GM19351 (cell line): Measurements from ENCODE around the gene ALDH1L1.
"Not testable (repeated sequence)": the region's sequence is repeated elsewhere in the genome, so short reads cannot be mapped to it uniquely, and the experiment has no call there.

Experiments
- ATAC-seq: cut with Tn5 transposase; IDR thresholded peaks from one replicate; pipeline ENCODE4 v1.9.1; 2021; ENCODE audit warnings: mild to moderate bottlenecking, moderate library complexity; ENCODE audit not compliant: unreplicated experiment

ALDH1L1 gene

GRCh38 chr3:126085841-126086240 is 94.5 kb downstream of the ALDH1L1 start:
- ATAC-seq = no peak

DNA sequence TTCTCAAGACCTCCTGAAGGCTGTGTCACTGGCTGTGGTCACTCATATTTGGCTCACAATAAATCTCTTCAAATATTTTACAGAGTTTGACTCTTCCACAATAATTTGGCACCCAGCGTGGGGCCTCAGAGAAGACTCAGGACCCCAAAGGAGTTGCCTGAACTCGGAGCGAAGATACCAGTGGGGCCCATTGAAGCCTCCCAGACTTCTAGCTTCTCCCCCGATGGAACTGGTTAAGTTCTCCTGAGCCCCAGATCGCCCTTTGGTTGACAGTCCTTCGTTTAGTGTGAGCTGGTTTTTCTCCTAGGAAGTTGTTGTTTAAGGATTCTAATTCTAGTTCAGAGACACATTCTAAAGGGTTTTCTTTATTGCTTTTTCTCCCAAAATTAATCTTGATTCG is 95.1 kb downstream of the ALDH1L1 start:
- no peak for ATAC-seq

DNA sequence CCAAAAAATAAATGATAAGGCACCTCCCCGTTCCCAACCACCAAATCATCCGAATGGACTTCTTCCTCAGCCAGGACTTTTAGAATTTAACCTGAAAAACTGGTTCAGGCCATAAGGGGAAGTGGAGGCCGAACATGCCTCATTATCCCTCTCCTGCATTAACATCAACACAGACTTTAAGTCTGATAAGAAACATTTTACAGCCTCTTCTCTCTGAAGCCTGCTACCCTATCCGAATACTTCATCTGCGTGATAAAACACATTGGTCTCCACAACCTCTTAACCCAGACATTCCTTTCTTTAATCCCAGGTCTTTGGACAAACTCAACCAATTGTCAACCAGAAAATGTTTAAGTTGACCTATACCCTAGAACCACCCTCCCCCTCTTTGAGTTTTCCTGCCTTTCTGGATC is 95.6 kb downstream of the ALDH1L1 start:
- ATAC-seq = no peak

DNA sequence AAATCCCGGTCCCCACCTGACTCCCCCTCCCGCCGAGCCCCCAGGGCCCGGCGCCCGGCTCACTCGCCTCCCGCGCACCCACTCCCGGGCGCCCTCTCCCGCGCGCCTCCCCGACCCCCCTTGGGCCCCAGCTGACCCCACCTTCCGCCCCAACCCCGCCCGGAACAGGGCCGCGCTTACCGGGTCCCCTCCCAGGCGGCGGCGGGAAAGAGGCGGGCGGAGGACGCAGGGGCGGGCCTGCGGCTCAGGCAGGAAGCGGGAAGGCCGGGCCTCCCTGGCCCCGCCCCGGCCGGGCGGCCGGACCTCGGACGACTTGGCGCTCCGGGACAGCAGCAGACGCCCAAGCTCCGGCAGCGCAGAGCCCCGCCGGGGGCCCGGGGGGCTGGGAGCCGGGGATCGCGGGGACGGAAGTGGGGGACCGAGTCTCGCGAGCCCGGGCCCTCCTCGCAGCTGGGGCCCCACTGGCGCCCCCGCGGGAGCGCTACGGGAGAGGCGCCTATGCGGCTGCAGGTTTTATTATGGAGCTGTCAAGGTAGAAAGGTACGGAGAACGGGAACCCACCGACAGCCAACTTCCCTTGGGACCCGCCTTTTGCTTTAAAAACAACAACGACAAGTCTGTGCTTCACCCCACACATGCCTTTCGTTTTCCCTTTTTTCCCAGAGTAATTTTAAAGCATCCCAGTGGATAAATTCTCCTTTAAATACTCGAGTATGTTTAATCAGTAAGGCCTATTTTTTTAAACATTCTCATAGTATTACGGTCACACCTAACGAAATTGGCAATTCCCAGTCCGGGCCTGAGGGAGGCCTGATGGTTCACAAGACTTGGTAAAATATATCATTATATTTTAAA is 96.2 kb downstream of the ALDH1L1 start, which contains the start of gene SLC41A3:
SLC41A3 (minus strand) TSS at position 212 of the 855 bp plus-strand sequence. CDS start 15,905 bp downstream, outside the sequence.
- peak; percentile 92 for ATAC-seq

DNA sequence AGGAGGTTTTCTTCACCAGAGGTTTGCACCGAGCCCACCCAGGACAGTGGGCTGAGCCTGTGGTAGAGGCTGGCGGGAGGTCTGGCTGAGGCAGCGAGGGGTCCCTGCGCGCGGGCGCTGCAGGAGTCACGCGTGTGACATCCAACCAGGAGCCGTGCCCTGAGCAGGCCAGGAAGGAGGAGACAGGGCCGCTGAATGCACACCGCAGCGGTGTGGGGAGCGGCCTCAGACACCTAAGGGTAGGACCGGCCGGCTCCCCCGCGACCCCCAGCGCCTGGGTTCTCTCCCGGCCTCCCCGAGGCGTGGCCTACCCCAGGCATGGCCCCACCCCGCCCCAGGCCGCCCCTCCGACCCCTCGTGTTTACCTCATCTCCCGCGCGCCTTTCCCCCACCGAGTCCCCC is 96.9 kb downstream of the ALDH1L1 start:
- ATAC-seq = peak; percentile 56

DNA sequence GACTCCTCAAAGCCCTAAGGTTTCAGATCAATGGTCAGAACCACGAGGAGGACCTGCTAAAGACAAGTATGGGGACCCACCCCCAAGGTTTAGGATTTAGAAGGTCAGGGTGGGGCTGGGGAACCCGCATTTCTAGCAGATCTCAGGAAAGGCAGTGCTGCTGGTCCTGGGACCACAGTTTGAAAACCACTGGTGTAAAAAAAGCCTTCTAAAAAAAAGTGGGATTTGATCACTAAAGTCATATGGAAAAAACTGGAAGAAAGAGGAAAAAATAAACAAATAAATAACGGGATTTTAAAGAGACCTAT is 97.3 kb downstream of the ALDH1L1 start:
- no peak for ATAC-seq

- no peak for ATAC-seq
Measured at GRCh38 chr3:126082362-126083137, 97.8 kb downstream of the ALDH1L1 start.

GRCh38 chr3:126081618-126082361 is 98.6 kb downstream of the ALDH1L1 start:
- ATAC-seq = no peak

DNA sequence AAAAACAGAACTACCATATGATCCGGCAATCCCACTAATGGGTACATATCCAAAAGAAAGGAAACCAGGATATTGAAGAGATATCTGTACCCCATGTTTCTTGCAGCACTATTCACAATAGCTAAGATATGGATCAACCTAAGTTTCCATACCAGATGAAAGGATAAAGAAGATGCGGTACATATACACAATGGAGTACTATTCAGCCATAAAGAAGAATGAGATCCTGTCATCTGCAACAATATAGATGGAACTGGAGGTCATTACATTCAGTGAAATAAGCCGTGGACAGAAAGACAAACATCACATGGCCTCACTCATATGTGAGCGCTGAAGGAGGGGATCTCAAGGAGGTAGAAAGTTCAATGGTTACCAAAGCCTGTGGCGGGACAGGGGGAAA is 99.4 kb downstream of the ALDH1L1 start:
- no peak for ATAC-seq

- ATAC-seq = no peak
Measured at GRCh38 chr3:126078866-126079265, 101.5 kb downstream of the ALDH1L1 start.

- no peak for ATAC-seq
Measured at GRCh38 chr3:126077754-126078153, 102.6 kb downstream of the ALDH1L1 start.

DNA sequence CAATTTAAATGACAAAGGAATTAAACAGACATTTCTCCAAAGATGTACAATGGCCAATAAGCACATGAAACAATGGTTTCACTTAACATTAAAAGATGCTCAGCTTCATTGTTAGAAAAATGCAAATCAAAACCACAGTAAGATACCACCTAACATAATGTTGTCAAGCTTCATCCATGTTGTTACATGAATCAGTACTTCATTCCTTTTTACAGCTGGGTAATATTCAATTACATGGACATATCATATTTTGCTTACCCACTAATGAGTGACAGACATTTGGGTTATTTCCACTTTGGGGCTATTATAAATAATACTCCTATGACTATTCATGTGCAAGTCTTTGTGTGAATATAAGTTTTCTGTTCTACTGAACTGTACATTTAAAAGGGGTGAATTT is 104.2 kb downstream of the ALDH1L1 start:
- ATAC-seq = no peak

DNA sequence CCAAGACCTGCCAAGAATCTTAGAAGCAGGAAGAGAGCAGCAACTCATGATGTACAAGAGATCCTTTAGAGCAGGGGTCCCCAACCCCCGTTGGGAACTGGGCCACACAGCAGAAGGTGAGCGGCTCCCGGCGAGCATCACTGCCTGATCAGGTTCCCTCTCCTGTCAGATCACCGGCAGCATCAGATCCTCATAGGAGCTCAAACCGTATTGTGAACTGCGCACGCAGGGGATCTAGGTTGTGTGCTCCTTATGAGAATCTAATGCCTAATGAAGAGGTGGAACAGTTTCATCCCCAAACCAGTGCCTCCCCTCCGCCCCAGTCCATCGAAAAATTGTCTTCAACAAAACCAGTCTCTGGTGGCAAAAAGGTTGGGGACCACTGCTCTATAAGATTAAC is 110.2 kb downstream of the ALDH1L1 start:
- ATAC-seq = no peak

DNA sequence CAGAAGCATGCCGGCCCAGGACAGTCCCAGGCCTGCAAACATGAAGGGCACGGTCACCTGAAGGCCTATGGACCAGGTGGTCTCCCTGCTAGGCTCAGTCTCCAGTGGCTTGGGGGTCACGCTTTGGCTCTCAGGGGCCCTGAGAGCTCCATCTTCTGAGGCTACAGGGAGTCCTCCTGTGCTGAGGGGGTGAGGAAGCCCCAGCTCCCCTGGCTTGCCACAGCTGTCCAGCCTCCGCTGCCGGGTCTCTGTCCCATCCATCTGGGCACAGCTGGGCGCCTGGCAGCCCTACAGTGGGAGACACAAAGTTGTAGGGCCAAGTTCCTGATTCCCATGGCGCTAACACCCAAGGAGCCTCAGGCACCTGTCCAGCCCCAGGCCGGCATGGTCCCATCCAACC is 112.4 kb downstream of the ALDH1L1 start:
- no peak for ATAC-seq

- not testable (repeated sequence) for ATAC-seq
Measured at GRCh38 chr3:126066676-126067075, 113.7 kb downstream of the ALDH1L1 start.

- no peak for ATAC-seq
Measured at GRCh38 chr3:126065876-126066275, 114.5 kb downstream of the ALDH1L1 start.

DNA sequence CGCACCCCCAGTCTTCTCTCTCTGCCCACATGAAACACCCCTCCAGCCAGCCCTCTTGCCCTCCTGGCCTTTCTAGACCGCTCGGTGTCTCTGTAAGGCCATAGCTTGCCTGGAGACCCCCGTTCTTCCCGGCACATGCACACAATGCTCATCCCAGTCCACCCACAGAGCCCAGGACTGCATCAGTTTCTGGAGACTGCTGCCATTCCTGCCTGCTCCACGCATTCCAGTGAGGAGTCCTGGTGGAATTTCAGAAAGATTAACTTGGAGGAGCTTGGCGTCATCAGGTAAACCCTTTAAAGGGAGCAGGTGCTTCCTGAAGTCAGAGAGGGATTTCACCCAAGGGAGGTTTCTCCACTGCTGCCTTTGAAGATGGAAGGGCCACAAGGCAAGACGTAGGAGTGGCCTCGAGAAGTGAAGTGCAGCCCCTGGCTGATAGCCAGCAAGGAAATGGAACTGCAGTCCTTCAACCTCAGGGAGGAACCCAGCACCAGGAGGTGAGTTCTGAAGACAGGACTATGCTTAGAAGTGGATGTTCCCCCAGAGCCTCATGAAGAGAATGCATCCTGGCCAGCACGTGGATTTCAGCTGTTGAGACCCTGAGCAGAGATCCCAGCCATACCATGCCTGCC is 115.6 kb downstream of the ALDH1L1 start:
- ATAC-seq = no peak

DNA sequence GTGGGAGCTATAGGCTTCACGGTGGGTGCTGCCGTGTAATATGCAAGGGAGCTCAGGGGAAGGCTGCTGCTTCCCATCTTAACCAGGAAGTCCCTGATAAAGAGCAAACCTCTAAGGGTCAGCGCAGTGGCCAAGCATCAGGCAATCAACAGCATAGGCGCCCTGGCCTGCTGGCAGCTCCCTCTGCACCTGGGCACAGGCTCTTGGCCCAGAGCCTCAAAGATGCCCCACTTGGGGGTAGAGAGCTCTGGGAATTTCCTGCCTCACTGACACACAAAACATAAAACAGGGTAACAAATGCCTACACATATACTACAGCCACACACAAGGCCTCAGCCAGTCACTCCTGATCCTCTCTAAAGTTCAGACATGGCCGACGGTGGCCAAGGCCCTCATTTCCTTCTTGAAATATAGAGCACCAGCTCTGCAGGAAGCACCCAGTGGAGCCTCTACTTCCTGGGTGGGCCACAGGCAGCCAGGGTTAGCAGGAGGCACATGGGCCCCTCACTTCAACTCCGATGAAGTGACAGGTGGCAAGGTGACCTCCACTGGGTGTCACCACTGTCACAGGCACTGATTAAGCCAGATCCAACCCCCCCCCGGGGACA is 116.9 kb downstream of the ALDH1L1 start:
- no peak for ATAC-seq

GRCh38 chr3:126061301-126062032 is 118.9 kb downstream of the ALDH1L1 start:
- no peak for ATAC-seq

GRCh38 chr3:126060613-126061145 is 119.7 kb downstream of the ALDH1L1 start:
- no peak for ATAC-seq
